Neural crest cell (in vitro differentiated cells): ENCODE data around the gene CSH1. TPM values are rescaled to one million over a fixed set of nuclear protein-coding genes. Genes with fewer than 3 reads are reported as not detected.
"Not testable (repeated sequence)": the region's sequence is repeated elsewhere in the genome, so short reads cannot be mapped to it uniquely, and the experiment has no call there.

Source experiments
- DNase-seq: peaks from one replicate; pipeline ENCODE4 v3.0.0; 2021; ENCODE audit warnings: low read depth, mixed read lengths, low spot score
- H3K27ac Mint-ChIP-seq: one replicate; pipeline ENCODE4 v1.8.0; 2021; ENCODE audit warnings: mild to moderate bottlenecking, mixed read lengths; ENCODE audit not compliant: unreplicated experiment
- H3K27me3 Mint-ChIP-seq: 2 replicates; pipeline ENCODE4 v1.8.0; 2021; ENCODE audit warnings: low read depth, mild to moderate bottlenecking, mixed read lengths
- H3K36me3 Mint-ChIP-seq: 2 replicates; pipeline ENCODE4 v1.8.0; 2021; ENCODE audit warnings: low read depth, mild to moderate bottlenecking, mixed read lengths
- H3K4me1 Mint-ChIP-seq: 2 replicates; pipeline ENCODE4 v1.8.0; 2021; ENCODE audit warnings: mixed read lengths
- H3K4me3 Mint-ChIP-seq: one replicate; pipeline ENCODE4 v1.8.0; 2021; ENCODE audit warnings: mild to moderate bottlenecking, mixed read lengths
- H3K9me3 Mint-ChIP-seq: 2 replicates; pipeline ENCODE4 v1.8.0; 2021; ENCODE audit warnings: mixed read lengths
- total RNA-seq: library from RNA; stranded (reverse); gene quantifications from 2 replicates; pipeline ENCODE4 v1.2.1, GENCODE V29; 2021
- TF ChIP-seq, protein P1 (sequence below): fragments of 200-600 bp; sonication (generic); conservative IDR thresholded peaks from 2 replicates; pipeline ENCODE4 v1.5.0; 2021; ENCODE audit warnings: antibody characterized with exemption, mild to moderate bottlenecking

CSH1 gene
- total RNA-seq, 1 donor from 2014 or later: not detected

DNA sequence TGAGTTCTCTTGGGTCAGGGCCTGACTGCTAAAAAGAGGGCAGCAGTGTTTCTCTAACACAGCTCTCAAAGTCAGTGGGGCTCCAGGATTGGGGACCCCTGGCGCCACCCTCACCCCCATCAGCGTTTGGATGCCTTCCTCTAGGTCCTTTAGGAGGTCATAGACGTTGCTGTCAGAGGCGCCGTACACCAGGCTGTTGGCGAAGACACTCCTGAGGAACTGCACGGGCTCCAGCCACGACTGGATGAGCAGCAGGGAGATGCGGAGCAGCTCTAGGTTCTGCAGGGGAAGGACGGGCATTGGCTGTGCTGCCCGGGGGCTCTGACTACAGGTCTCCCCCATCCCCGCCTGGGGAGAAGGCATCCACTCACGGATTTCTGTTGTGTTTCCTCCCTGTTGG lies 21.3 kb upstream of the CSH1 start:
- H3K36me3 Mint-ChIP-seq: no peaks in the 10 kb centered on the region
- H3K4me1 Mint-ChIP-seq: peaks cover 9% of the 10 kb centered on the region
- H3K9me3 Mint-ChIP-seq: no peaks in the 10 kb centered on the region
- no peak overlapping the region for H3K4me3 Mint-ChIP-seq
- no peaks in the 10 kb centered on the region for H3K27me3 Mint-ChIP-seq
- TF ChIP-seq, protein P1, sequence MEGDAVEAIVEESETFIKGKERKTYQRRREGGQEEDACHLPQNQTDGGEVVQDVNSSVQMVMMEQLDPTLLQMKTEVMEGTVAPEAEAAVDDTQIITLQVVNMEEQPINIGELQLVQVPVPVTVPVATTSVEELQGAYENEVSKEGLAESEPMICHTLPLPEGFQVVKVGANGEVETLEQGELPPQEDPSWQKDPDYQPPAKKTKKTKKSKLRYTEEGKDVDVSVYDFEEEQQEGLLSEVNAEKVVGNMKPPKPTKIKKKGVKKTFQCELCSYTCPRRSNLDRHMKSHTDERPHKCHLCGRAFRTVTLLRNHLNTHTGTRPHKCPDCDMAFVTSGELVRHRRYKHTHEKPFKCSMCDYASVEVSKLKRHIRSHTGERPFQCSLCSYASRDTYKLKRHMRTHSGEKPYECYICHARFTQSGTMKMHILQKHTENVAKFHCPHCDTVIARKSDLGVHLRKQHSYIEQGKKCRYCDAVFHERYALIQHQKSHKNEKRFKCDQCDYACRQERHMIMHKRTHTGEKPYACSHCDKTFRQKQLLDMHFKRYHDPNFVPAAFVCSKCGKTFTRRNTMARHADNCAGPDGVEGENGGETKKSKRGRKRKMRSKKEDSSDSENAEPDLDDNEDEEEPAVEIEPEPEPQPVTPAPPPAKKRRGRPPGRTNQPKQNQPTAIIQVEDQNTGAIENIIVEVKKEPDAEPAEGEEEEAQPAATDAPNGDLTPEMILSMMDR: no peak
- no peak overlapping the region for H3K27ac Mint-ChIP-seq
- DNase-seq: no peak

DNA sequence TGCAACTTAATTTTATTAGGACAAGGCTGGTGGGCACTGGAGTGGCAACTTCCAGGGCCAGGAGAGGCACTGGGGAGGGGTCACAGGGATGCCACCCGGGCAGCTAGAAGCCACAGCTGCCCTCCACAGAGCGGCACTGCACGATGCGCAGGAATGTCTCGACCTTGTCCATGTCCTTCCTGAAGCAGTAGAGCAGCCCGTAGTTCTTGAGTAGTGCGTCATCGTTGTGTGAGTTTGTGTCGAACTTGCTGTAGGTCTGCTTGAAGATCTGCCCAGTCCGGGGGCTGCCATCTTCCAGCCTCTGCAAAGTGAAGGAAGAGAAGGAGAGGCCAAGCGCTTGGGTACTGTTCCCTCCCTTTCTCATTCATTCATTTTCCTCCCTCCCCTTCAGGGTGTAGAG lies 20.8 kb upstream of the CSH1 start:
- DNase-seq, H3K36me3 Mint-ChIP-seq, H3K27ac Mint-ChIP-seq, H3K4me3 Mint-ChIP-seq, H3K27me3 Mint-ChIP-seq, H3K9me3 Mint-ChIP-seq, H3K4me1 Mint-ChIP-seq: not testable (repeated sequence)

DNA sequence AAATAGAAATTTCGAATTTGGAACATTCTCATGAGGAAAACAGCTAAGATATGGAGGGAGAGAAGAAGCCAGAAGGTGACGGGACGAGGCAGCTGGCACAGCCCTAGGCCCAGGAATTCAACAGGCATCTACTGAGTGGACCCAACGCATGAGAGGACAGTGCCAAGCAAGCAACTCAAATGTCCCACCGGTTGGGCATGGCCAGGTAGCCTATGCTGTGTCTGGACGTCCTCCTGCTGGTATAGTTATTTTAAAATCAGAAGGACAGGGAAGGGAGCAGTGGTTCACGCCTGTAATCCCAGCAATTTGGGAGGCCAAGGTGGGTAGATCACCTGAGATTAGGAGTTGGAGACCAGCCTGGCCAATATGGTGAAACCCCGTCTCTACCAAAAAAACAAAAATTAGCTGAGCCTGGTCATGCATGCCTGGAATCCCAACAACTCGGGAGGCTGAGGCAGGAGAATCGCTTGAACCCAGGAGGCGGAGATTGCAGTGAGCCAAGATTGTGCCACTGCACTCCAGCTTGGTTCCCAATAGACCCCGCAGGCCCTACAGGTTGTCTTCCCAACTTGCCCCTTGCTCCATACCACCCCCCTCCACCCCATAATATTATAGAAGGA lies 20.3 kb upstream of the CSH1 start:
- Mint-ChIP-seq H3K36me3 (no peaks in the 10 kb centered on the region), H3K9me3 (no peaks in the 10 kb centered on the region), H3K27me3 (no peaks in the 10 kb centered on the region), H3K4me1 (peaks cover 9% of the 10 kb centered on the region), H3K27ac (no peak overlapping the region), H3K4me3 (no peak overlapping the region)
- TF ChIP-seq, protein P1: no peak
- no peak for DNase-seq

DNA sequence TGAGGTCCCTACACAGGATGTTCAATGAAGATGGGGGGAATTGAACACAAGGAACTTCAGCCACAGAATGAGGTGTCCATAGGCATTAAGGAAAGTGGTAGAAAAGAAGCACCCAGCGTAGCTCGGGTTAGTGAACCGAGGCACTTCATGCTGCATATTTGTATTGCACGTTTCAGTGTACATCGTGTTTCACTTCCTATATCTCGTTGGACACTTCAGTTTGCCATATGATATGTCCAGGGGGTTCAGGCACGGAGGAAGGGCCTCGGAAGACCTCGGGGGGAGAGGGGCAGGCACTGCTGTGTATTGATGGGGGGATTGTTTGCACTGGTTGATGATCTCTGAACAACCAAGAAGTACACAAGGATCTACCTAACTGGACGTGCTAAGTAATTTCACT lies 19.4 kb upstream of the CSH1 start:
- H3K27me3 Mint-ChIP-seq, H3K4me3 Mint-ChIP-seq, H3K4me1 Mint-ChIP-seq, H3K27ac Mint-ChIP-seq, H3K36me3 Mint-ChIP-seq, DNase-seq, H3K9me3 Mint-ChIP-seq: not testable (repeated sequence)

DNA sequence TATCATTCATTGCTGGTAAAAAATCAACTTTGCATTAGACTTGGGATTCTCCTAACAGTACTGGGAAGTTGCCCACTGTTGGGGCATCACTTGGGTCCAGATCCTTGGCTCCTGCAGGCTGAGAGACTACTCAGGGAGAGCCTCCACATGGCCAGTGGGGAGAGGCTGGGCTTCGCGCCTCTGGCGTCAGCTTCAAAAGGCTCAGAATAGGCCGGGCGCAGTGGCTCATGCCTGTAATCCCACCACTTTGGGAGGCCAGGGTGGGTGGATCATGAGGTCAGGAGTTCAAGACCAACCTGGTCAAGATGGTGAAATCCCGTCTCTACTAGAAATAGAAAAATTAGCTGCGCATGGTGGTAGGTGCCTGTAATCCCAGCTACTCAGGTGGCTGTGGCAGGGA lies 18.1 kb upstream of the CSH1 start:
- Mint-ChIP-seq H3K27me3 (peaks cover 10% of the 10 kb centered on the region), H3K27ac (no peak overlapping the region), H3K9me3 (no peaks in the 10 kb centered on the region), H3K36me3 (no peaks in the 10 kb centered on the region), H3K4me3 (no peak overlapping the region), H3K4me1 (peaks cover 5% of the 10 kb centered on the region)
- DNase-seq: no peak
- TF ChIP-seq, protein P1: no peak

DNA sequence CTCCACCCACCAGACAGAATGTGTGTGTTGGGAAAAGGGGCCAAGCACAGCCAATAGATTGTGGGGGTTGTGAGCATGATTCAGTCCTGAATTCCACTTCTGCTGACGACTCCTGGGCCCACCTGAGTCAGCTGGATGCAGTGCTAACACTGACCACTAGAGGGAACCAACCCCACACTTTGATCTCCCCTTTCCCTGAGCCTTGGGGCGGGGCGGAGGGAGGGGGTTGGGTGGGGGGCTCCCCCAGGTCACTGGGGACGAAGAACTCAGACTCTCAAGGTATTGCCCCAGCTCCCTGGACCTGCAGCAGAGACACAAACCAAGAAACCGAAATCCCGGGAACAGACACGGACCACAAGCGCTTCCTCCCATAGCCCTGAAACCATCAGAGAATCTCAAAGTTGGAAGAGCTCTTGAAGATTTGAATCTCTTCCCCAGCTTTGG lies 15.3 kb upstream of the CSH1 start:
- H3K9me3 Mint-ChIP-seq: no peaks in the 10 kb centered on the region
- H3K27ac Mint-ChIP-seq: no peak overlapping the region
- no peaks in the 10 kb centered on the region for H3K36me3 Mint-ChIP-seq
- TF ChIP-seq, protein P1: peak; percentile 79
- H3K27me3 Mint-ChIP-seq: peaks cover 26% of the 10 kb centered on the region
- peak; percentile 61 for DNase-seq
- H3K4me1 Mint-ChIP-seq: no peaks in the 10 kb centered on the region
- no peak overlapping the region for H3K4me3 Mint-ChIP-seq
